Head of caudate nucleus (tissue), 42 donors: Measurements from ENCODE around the gene SMARCD3.

Source experiments
- DNase-seq, 42 donors: peaks; one replicate each; pipeline versions ENCODE4 v3.0.0 to v3.0.0-alpha.2; 2020 to 2021; ENCODE audit warnings: mixed read lengths in 7 of 42
- intact Hi-C: fragments of 100-400 bp; cut with DNase I; formaldehyde crosslinking; loops from one replicate; pipeline ENCODE4 v1.15.0; 2022

The SMARCD3 gene

DNA sequence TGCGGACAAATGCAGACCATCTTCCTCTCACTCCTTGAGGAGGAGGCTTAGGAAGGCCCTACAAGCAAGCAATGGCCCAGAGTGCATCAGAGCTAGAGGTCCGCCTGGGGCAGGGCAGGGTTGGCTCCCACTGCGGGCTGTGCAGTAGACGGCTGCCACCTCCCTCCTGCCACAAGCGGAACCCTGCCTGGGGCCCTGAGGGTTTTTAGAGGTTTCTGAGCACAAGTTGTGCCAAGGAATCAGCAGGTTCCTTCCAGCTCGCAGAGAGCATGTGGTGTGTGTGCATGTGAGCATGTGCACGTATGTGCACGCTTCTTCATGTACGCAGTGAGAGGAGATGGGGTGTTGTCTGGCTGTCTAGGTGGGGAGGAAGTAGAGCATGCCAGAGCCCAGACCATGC lies 25.9 kb upstream of the SMARCD3 start:
- intact Hi-C loops, result no loop called here
- DNase-seq, result no peak

DNA sequence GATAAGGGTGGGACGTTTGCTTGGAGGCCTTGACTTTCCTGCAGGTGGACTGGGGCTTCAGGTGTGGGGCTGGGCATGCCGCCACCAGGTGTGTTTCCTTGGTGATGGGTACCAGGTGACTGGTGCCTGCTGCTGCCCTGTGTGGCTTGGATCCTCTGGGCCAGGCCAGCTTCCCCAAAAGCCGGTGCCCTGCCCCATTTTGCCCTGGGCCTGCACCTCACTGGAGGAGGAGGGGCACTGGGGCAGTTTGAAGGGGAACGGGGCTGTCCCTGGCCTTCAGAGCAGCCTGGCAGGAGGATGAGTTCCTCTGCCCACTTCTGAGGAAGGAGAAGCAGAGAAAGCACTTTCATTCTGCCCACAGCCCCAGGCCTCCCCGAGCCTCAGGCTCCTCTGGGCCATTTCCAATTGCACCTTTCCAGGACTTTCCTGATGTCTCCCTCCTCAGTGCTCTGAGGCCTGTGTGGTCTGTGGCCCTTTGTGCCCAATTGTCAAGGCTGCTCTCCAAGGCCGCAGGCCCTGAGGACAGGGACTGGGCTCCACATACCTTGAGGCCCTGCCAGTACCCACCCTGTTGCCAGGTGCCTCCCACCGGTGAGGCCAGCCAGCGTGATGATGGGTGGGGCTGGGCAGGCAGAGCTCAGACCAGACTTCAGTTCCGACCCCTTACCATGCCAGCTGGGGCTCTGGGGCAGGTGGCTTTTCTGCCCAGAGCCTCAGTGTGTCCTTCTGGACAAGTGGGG lies 25.3 kb upstream of the SMARCD3 start:
- peak in 1 of 42 donors; percentile 46 for DNase-seq
- intact Hi-C loops, result no loop called here

DNA sequence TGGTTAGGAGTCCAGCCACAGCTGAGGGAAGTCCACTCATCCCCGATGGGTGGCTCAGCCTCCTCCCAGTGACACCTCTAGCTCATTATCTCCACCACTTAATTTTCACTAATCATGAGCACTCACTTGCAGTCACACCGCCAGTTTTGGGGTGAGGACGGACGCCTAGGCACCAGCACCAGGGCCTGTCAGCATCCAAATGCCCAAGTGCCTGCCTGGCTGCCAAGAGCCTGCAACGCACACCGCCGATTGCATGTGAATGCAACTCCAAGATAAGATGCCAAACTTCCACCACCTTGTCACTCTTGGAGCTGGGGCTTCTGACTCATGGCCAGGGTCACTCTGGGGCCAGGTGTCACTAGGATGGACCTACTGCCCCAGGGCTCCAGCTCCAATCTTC lies 24.4 kb upstream of the SMARCD3 start:
- intact Hi-C loops, result no loop called here
- no peak for DNase-seq

DNA sequence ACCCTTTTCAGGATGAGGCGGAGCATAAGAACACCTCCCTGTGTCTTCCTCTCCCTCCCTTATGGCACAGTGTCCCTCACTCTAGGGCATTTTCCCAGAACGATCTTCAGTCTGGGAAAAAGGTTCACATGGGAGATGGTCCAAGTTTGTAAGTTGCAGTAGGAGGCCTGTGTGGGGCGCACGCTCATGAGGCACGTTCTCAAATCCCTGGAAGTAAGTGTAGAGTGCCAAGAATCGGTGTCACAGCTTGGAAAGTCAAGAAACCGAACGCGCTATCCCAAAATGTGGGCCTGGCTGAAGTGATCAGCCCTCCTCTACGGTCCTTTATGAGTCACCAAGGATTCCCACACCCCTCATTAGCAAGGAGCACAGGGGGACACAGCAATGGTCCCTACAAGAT lies 23.9 kb upstream of the SMARCD3 start:
- no peak for DNase-seq
- intact Hi-C loops, result no loop called here

- intact Hi-C loops, result no loop called here
- DNase-seq, result peak in 4 of 42 donors; percentile 25 to 56 (median 30)
Observed at GRCh38 chr7:151271699-151272355, 23.3 kb upstream of the SMARCD3 start.

DNA sequence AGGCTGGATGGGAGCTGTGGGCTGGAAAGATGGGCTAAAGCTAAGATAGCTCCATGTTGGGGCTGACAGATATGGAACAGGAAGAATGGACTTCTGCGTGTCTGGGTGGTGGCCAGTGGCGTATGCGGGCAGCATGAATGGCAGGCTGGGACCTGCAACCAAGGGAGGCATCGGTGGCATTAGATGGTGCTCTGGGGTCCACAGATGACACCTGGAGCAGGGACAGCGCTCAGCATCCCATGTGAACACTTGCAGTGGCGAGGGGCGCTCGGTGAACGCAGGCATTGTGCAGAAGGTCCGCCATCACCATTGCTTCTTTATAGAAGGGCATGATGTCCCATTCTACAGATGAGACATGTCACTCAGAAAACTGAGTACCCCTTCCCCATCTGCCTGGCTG lies 21.0 kb upstream of the SMARCD3 start:
- DNase-seq, result no peak
- intact Hi-C loops, result no loop called here

DNA sequence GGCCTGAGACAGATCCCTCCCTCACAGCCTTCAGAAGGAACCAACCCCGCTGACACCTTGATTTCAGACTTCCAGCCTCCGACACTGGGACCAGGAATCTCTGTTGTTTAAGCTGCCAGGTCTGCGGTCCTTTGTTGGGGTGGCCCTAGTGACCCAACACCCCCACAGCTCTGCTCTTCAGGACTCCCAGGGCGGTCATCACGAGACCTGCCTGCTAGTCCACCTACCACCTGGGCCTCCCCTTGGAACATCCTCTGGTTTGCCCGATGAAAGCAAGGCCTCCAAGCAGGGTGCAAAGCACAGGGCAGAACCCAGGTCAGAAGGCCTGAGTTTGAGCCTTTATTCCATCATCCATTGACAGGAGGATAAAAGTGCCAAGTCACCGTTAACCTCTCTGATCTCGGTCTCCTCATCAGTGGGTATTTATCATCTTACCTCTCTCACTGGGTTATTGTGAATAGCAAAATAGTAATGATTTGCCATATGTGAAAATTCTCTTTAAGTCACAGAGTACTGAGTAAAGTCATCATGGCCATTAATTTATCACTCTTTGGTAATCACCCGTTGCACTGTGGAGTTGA lies 16.9 kb upstream of the SMARCD3 start:
- DNase-seq, result no peak
- intact Hi-C loops, result no loop called here

GRCh38 chr7:151264615-151265014 lies 16.1 kb upstream of the SMARCD3 start:
- DNase-seq, result no peak
- intact Hi-C loops, result no loop called here

GRCh38 chr7:151261529-151261928 lies 13.0 kb upstream of the SMARCD3 start:
- intact Hi-C loops, result no loop called here
- DNase-seq, result no peak

DNA sequence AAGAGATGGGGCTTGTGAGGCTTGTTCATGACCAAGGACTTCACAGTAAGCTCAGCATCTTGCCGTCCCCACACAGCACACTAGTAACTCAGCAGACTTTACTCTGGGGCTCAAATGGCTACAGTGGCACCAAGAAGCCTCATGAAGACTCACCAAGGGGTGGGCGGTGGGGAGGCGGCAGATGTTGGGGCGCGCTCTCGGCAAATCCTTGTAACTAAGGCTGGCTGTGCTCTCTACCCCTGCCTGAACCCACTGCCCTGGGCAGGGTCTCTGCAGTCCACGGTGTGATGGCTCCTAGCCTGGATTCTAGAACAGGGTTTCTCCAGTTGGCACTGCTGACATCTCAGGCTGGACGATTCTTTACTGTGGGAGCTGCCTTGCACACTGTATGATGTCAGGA lies 12.4 kb upstream of the SMARCD3 start:
- intact Hi-C loops, result no loop called here
- no peak for DNase-seq

GRCh38 chr7:151260471-151260870 lies 12.0 kb upstream of the SMARCD3 start:
- intact Hi-C loops, result no loop called here
- DNase-seq, result no peak

GRCh38 chr7:151257990-151258389 lies 9.5 kb upstream of the SMARCD3 start:
- no peak for DNase-seq
- intact Hi-C loops, result no loop called here

- intact Hi-C loops, result no loop called here
- peak in 18 of 42 donors; percentile 32 to 84 (median 53) for DNase-seq
Observed at GRCh38 chr7:151256410-151257045, 8.0 kb upstream of the SMARCD3 start.

DNA sequence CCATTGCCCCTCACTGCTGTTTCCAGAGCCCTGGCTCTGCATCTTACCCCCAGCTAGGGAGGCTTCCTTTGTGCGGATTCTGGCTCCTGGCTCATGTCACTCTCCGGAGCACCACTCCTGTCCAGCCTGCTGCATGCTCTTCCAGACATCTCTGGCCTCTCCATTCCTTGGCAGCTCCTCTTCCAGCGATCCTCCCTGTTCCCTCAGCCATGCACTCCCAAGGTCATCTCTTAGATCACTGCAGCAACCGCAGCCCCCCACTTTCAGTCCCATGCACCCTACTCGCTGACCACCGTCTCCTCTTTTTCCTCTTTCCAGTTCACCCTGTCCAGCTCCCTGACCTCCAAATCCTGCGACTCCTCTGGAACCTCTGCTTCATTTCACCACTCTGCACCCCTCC lies 6.9 kb upstream of the SMARCD3 start:
- intact Hi-C loops, result no loop called here
- no peak for DNase-seq

DNA sequence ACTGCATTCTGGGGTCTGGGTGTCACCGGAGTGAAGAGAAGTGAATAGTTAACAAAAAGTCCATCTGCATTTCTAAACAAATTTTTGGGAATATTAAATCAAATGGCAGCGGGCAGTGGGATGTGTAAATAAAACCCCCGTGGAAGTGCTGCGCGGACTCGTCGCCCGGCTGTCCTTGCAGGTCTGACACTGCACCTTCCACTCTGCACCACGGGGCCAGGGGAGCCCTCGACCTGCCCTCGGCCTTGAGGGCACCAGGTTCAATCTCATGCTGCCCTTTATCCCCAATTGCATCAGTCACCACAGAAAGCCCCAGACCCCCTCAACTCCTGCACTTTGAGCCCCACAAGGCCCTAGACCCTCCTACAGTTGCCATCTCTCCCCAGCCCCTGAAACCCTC lies 6.4 kb upstream of the SMARCD3 start:
- no peak for DNase-seq
- intact Hi-C loops, result no loop called here

GRCh38 chr7:151254316-151254715 lies 5.8 kb upstream of the SMARCD3 start:
- intact Hi-C loops, result no loop called here
- no peak for DNase-seq

DNA sequence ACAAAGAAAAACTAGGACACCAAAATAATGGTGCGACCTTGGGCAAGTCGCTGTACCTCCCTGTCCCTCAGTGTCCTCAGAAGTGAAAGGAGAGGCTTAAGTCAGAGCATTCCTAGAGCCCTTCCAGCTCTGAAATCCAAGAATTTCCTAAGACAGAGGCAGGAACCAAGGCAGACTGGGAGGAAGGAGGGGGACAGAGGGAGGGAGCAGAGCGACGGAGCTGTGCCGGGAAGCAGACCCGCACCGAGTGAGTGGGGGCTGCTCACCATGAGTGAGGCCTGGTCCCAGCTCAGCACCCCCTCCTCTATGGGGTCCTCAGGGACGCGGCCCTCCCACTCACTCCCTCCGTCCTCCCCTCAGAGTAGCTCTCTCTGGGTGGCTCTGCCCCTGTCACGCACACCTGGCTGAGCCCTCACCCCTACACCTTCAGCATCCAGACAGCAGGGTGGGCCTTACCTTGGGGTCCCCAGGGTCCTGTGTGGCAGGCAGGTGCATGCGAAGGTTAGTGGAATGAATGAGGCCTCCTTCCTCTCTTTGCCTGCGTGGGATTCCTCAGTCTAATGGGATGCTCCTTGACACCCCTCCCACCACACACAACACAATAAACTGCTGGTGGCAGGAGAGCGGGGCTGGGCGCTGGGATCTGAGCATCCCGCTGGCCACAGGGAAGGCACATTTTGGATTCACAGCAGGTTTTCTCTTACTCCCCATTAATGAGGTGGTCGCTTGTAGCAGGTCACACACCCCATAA lies 4.6 kb upstream of the SMARCD3 start:
- intact Hi-C loops, result no loop called here
- DNase-seq, result no peak

DNA sequence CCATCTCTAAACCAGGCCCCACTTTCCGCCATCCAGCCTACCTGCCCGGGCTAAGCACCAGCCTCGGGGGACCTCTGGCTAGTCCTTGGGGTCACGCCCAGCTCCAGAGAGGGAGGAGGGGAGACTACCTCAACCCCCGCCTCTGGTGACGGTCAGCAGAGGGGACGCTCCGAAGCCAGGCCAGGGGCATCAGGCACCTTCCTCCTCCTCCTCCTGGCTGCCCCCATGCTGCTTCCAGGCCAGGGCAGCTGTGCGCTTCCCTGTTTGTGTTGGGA lies 4.0 kb upstream of the SMARCD3 start:
- DNase-seq, result no peak
- intact Hi-C loops, result no loop called here

DNA sequence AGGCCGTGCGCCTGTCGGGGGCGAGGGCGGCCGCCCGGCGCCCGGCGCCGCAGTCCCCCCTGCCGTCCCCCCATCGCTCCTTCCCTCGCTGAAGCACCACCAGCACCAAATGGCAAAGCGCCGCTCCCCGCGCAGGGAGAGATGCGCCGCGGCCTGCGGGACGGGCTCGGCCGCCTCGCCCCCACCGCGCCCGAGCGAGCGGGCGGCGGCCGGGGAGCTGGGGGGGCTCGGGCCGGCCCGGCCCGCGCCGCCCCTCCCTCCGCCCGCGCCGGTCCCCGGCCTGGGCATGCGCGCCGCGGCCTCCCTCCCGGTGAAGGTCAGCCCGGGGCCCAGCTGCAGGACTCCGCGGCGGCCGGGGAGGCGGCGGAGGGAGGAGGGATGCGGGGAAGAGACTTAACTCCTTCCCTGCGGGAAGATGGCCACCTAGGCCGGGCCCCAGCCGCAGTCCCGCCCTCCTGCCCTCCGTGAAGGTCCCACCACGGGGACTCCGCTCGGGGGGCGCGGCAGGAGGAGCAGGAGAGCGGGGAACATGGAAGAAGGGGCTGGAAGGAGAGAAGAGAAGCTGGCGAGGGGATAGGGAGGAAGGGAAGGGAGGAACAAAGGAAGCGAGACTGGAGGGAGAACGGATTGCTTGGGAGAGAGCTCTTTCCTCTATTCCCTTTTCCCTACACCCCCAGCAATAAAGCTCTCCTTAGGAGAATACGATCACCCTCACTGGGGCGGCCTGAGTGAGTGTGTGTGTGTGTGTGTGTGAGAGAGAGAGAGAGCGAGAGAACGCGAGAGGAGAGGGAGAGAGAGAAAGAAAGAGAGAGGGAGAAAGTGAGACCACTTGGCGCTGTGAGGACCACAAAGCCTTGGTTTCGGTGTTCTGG lies 3.4 kb upstream of the SMARCD3 start:
- intact Hi-C loops, result no loop called here
- peak in 41 of 42 donors; percentile 47 to 91 (median 79) for DNase-seq
